ENCODE results near the gene HDAC2. TPM values are rescaled to one million over a fixed set of nuclear protein-coding genes. Genes with fewer than 3 reads are reported as not detected.

HDAC2 gene
- total and polyA plus RNA-seq, 2 of the 13 experiments (the other 11 are each of a cell fraction or from before 2014, with no cell fraction given) = 99.6 to 114 TPM

DNA sequence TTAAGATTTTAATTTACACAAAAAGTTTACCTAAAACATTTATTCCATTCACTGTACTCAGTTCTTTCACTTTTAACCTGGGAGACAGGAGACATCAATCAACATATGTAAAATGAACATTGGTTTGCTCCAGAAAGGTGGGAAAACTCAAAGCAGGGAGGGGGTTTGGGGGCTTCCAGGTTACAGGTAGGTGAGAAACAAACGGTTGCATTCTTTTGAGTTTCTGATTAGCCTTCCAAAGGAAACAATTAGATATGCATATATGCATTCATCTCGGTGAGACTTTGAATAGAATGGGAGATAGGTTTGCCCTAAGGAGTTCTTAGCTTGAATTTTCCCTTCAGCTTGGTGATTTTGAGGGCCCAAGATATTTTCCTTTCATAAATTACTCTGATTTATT lies 38.2 kb upstream of the HDAC2 start:
- H3K4me1 ChIP-seq (ENCODE audit: insufficient read depth, low read length) = peaks cover 10% of the 10 kb centered on the region
- no peak overlapping the region for H3K4me2 ChIP-seq (ENCODE audit: low read depth, low read length)
- no TSS peak for BruUV-seq (replicated peaks)
- no peaks in the 10 kb centered on the region for H3K36me3 ChIP-seq (replicated peaks in 1 of 2; ENCODE audit: control insufficient read depth in 1 of 2, insufficient read depth in 2 of 2, low read length in 2 of 2)
- no peaks in the 10 kb centered on the region for H3K79me2 ChIP-seq (ENCODE audit: insufficient read depth, low read length)
- ATAC-seq (no peak), DNase-seq (ENCODE audit: low spot score) (no peak), FAIRE-seq (no peak)
- in situ Hi-C loops (cut with HindIII; ENCODE audit: extremely low pct_ligation_motif_present, low pct_unique_long_range_greater_than_20kb) = no loop called here
- no peak overlapping the region for H3K4me3 ChIP-seq (replicated peaks in 1 of 3; ENCODE audit: insufficient read depth in 1 of 3, low read depth in 2 of 3, low read length in 3 of 3)
- 64% methylated on average over 2 of the region's 2 CpGs for WGBS (ENCODE audit: low lambda C conversion rate)
- intact Hi-C loops (cut with micrococcal nuclease; ENCODE audit: unreplicated experiment) = no loop called here
- no peak overlapping the region for H2AFZ ChIP-seq (ENCODE audit: low read length)
- H3K27ac ChIP-seq (ENCODE audit: extremely low read length, insufficient read depth, low read length) = no peak overlapping the region
- peaks cover 0 to 4% of the 10 kb centered on the region in 2 experiments; a peak in 2 of 5 replicates for H3K27me3 ChIP-seq (ENCODE audit: control insufficient read depth in 1 of 2, insufficient read depth in 2 of 2, low read length in 2 of 2)
- no peak overlapping the region for H3K9ac ChIP-seq (ENCODE audit: insufficient read depth, low read depth, low read length)
- ChIA-PET POLR2A (no interaction called here), CTCF (ENCODE audit: low intra/inter-chr PET ratio, low total read pairs) (no interaction called here)
- H4K20me1 ChIP-seq (ENCODE audit: insufficient read depth, low read length) = no peaks in the 10 kb centered on the region
- TF ChIP-seq ZBTB42 (CRISPR knock-in tag; IDR thresholded peaks at IDR 0.05) (no peak), THAP11 (CRISPR knock-in tag; IDR thresholded peaks at IDR 0.05) (no peak), ZNF556 (CRISPR knock-in tag; IDR thresholded peaks at IDR 0.05; ENCODE audit: borderline replicate concordance) (no peak), KAT2B (IDR thresholded peaks at IDR 0.05; ENCODE audit: borderline replicate concordance, low read depth, low read length) (no peak), DNMT3B (CRISPR knock-in tag; conservative IDR thresholded peaks at IDR 0.05) (no peak), YEATS4 (CRISPR knock-in tag; IDR thresholded peaks at IDR 0.05; ENCODE audit: borderline replicate concordance) (no peak), ZNF292 (CRISPR knock-in tag; IDR thresholded peaks at IDR 0.05; ENCODE audit: borderline replicate concordance, low read depth) (no peak), LCORL (IDR thresholded peaks at IDR 0.05) (no peak), LCORL (CRISPR knock-in tag; IDR thresholded peaks at IDR 0.05) (no peak), NFIB (CRISPR knock-in tag; IDR thresholded peaks at IDR 0.05; ENCODE audit: borderline replicate concordance) (no peak), ZNF510 (CRISPR knock-in tag; IDR thresholded peaks at IDR 0.05; ENCODE audit: low read depth) (no peak), HMGA1 (CRISPR knock-in tag; conservative IDR thresholded peaks at IDR 0.05) (no peak), RCOR2 (CRISPR knock-in tag; IDR thresholded peaks at IDR 0.05) (no peak), IRX3 (CRISPR knock-in tag; IDR thresholded peaks at IDR 0.05; ENCODE audit: borderline replicate concordance, low read depth) (no peak), ZNF713 (CRISPR knock-in tag; IDR thresholded peaks at IDR 0.05) (no peak), ELF4 (CRISPR knock-in tag; IDR thresholded peaks at IDR 0.05; ENCODE audit: borderline replicate concordance) (no peak), ZNF546 (CRISPR knock-in tag; conservative IDR thresholded peaks at IDR 0.05) (no peak), RFXANK (CRISPR knock-in tag; IDR thresholded peaks at IDR 0.05) (no peak)
- TF ChIP-seq, protein P1, sequence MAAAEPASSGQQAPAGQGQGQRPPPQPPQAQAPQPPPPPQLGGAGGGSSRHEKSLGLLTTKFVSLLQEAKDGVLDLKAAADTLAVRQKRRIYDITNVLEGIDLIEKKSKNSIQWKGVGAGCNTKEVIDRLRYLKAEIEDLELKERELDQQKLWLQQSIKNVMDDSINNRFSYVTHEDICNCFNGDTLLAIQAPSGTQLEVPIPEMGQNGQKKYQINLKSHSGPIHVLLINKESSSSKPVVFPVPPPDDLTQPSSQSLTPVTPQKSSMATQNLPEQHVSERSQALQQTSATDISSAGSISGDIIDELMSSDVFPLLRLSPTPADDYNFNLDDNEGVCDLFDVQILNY (CRISPR knock-in tag; conservative IDR thresholded peaks at IDR 0.05) = no peak
- TF ChIP-seq, protein P2, sequence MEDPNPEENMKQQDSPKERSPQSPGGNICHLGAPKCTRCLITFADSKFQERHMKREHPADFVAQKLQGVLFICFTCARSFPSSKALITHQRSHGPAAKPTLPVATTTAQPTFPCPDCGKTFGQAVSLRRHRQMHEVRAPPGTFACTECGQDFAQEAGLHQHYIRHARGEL (CRISPR knock-in tag; IDR thresholded peaks at IDR 0.05) = no peak
- TF ChIP-seq, protein P3, sequence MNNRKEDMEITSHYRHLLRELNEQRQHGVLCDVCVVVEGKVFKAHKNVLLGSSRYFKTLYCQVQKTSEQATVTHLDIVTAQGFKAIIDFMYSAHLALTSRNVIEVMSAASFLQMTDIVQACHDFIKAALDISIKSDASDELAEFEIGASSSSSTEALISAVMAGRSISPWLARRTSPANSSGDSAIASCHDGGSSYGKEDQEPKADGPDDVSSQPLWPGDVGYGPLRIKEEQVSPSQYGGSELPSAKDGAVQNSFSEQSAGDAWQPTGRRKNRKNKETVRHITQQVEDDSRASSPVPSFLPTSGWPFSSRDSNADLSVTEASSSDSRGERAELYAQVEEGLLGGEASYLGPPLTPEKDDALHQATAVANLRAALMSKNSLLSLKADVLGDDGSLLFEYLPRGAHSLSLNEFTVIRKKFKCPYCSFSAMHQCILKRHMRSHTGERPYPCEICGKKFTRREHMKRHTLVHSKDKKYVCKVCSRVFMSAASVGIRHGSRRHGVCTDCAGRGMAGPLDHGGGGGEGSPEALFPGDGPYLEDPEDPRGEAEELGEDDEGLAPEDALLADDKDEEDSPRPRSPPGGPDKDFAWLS (CRISPR knock-in tag; IDR thresholded peaks at IDR 0.05; ENCODE audit: borderline replicate concordance) = no peak
- H3K9me3 ChIP-seq (ENCODE audit: low read length) = no peaks in the 10 kb centered on the region
